HEK293T (cell line): Measurements from ENCODE around the gene PATZ1.
"Not testable (repeated sequence)": the region's sequence is repeated elsewhere in the genome, so short reads cannot be mapped to it uniquely, and the experiment has no call there.

ENCODE experiments used
- CTCF ChIA-PET: fragments of 350-600 bp; formaldehyde crosslinking; extraction: SDS; loops from one replicate; lab custom pipeline; 2021; ENCODE audit warnings: antibody characterized with exemption, inconsistent platforms; lab: Yijun Ruan, JAX
- POLR2A ChIA-PET: fragments of 350-600 bp; formaldehyde crosslinking; extraction: SDS; loops from one replicate; lab custom pipeline; 2020; ENCODE audit warnings: antibody characterized with exemption, inconsistent platforms; lab: Yijun Ruan, JAX
- DNase-seq: peaks from one replicate; pipeline ENCODE4 v3.0.0; 2012; ENCODE audit warnings: mixed read lengths; ENCODE audit errors: extremely low spot score
- ARNT ChIP-seq: fragments of 450-650 bp; IDR thresholded peaks from 2 replicates; pipeline ENCODE4 v1.6.1; 2017; ENCODE audit warnings: mild to moderate bottlenecking
- BHLHE40 ChIP-seq: fragments of 450-650 bp; IDR thresholded peaks from 2 replicates; pipeline ENCODE4 v1.6.1; 2016; ENCODE audit warnings: mild to moderate bottlenecking, moderate library complexity, borderline replicate concordance
- CTBP1 ChIP-seq: fragments of 450-650 bp; IDR thresholded peaks from 2 replicates; pipeline ENCODE4 v1.6.1; 2016; ENCODE audit warnings: borderline replicate concordance
- ELF4 ChIP-seq: fragments of 450-650 bp; IDR thresholded peaks from 2 replicates; pipeline ENCODE4 v1.6.1; 2017; ENCODE audit warnings: antibody characterized with exemption
- FOXA1 ChIP-seq: fragments of 450-650 bp; IDR thresholded peaks from 2 replicates; pipeline ENCODE4 v1.6.1; 2016; ENCODE audit warnings: mild to moderate bottlenecking
- FOXK2 ChIP-seq: fragments of 450-650 bp; IDR thresholded peaks from 2 replicates; pipeline ENCODE4 v1.6.1; 2016; ENCODE audit warnings: mild to moderate bottlenecking
- FOXM1 ChIP-seq: fragments of 450-650 bp; IDR thresholded peaks from 2 replicates; pipeline ENCODE4 v1.6.1; 2017; ENCODE audit warnings: mild to moderate bottlenecking, borderline replicate concordance
- HDGF ChIP-seq: fragments of 450-650 bp; IDR thresholded peaks from 2 replicates; pipeline ENCODE4 v1.6.1; 2017; ENCODE audit warnings: antibody characterized with exemption, borderline replicate concordance
- L3MBTL2 ChIP-seq: fragments of 450-650 bp; conservative IDR thresholded peaks from 2 replicates; pipeline ENCODE4 v1.6.1; 2016; ENCODE audit warnings: mild to moderate bottlenecking
- LEF1 ChIP-seq: fragments of 450-650 bp; IDR thresholded peaks from 2 replicates; pipeline ENCODE4 v1.6.1; 2017; ENCODE audit warnings: mild to moderate bottlenecking, borderline replicate concordance
- NFRKB ChIP-seq: fragments of 450-650 bp; IDR thresholded peaks from 2 replicates; pipeline ENCODE4 v1.6.1; 2016; ENCODE audit warnings: mild to moderate bottlenecking, moderate library complexity
- PKNOX1 ChIP-seq: fragments of 450-650 bp; IDR thresholded peaks from 2 replicates; pipeline ENCODE4 v1.6.1; 2016
- SP1 ChIP-seq: fragments of 450-650 bp; IDR thresholded peaks from 2 replicates; pipeline ENCODE4 v1.6.1; 2017
- SUZ12 ChIP-seq: fragments of 450-650 bp; IDR thresholded peaks from 2 replicates; pipeline ENCODE4 v1.6.1; 2016; ENCODE audit warnings: mild to moderate bottlenecking
- TARDBP ChIP-seq: fragments of 450-650 bp; IDR thresholded peaks from 2 replicates; pipeline ENCODE4 v1.6.1; 2016
- ZNF384 ChIP-seq: fragments of 450-650 bp; IDR thresholded peaks from 2 replicates; pipeline ENCODE4 v1.6.1; 2016

PATZ1 gene

DNA sequence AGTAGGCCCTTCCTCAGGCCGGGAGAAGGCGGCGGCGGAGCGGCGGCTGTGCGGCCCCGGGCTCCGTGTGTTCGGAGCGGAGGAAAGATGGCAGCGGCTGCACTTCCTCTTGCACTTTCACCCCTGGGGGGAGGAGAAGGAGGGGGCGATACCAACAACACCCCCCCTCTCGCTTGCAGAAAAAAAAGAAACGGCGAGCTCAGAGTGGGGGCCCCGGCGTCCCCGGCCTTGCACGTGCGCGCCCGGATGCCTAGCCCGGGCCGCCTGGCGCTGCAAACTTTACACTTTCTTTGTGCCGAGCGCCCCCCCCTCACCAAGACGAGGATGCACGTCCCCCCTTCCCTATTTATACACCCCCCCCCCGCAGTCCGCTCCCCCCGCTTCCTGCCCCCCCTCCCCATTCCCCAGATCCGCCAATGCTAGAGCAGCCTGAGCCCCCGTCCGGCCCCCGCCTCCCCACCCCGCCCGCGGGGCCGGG, at the start of gene PATZ1:
PATZ1 (minus strand) TSS at position 92 of the 478 bp plus-strand sequence. CDS start 744 bp downstream, outside the sequence.
- peak; percentile 92; the same call in 1 of the 2 replicates for TF ChIP-seq FOXM1
- TF ChIP-seq ZNF384 = peak; percentile 89
- no peak for TF ChIP-seq L3MBTL2
- no peak for TF ChIP-seq TARDBP
- peak; percentile 22; the same call in 1 of the 2 replicates for TF ChIP-seq ELF4
- TF ChIP-seq SP1 = no peak
- DNase-seq = peak; percentile 82
- POLR2A ChIA-PET = interaction anchor here (0.6 to 4.1 kb wide), 30 partner anchors 8 to 378 kb away, joined by 3 to 76 read pairs (median 6); partner anchors contain the start of genes DRG1, MORC2, PIK3IP1 and RNF185
- CTCF ChIA-PET = interaction anchor here (0.6 to 1.3 kb wide), 2 partner anchors 15 to 24 kb away, joined by 3 to 5 read pairs; no protein-coding TSS in a partner anchor

DNA sequence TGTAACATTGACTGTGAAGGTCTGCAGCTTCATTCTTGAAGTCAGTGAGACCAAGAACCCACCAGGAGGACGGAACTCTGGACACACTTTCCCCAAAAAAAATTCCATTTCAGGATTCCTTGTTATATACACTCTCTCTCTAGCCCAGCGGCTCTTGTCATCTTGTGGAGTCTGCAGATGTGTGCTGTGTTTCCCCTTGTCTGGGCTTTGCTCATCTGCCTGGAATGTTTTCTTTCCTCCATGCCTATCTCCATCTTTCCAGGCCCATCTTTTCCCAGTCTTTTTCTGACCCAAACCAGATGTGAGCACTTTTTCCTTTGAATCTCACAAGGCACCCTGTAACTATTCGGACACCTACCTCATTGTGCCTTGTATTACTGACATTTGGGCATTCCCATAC, 48.2 kb upstream of the PATZ1 start:
- TF ChIP-seq ARNT (no peak), SUZ12 (no peak), L3MBTL2 (no peak), FOXM1 (no peak), ZNF384 (no peak), HDGF (no peak), NFRKB (no peak), ELF4 (no peak), SP1 (no peak), PKNOX1 (no peak), LEF1 (no peak)
- ChIA-PET POLR2A (interaction anchor here (1.2 kb wide), 1 partner anchor 48 kb away, joined by 5 read pairs; no protein-coding TSS in a partner anchor), CTCF (no interaction called here)
- no peak for DNase-seq

GRCh38 chr22:31393893-31394292, 47.7 kb upstream of the PATZ1 start:
- DNase-seq = no peak
- ChIA-PET POLR2A (interaction anchor here (1.2 kb wide), 1 partner anchor 47 kb away, joined by 5 read pairs; no protein-coding TSS in a partner anchor), CTCF (no interaction called here)
- TF ChIP-seq ZNF384 (no peak), SP1 (no peak), BHLHE40 (no peak), L3MBTL2 (no peak), FOXM1 (no peak), ARNT (no peak), ELF4 (no peak), CTBP1 (no peak), FOXK2 (no peak), PKNOX1 (no peak), SUZ12 (no peak)

- CTCF ChIA-PET, DNase-seq: not testable (repeated sequence)
- POLR2A ChIA-PET = interaction anchor here (1.7 kb wide), 1 partner anchor 32 kb away, joined by 4 read pairs; the partner anchor contains the start of gene PATZ1
These were observed 32.5 kb upstream of the PATZ1 start for GRCh38 chr22:31378651-31379050.

GRCh38 chr22:31378123-31378522, 32.0 kb upstream of the PATZ1 start:
- TF ChIP-seq TARDBP (no peak), ARNT (no peak), ZNF384 (no peak), BHLHE40 (no peak), FOXM1 (no peak), L3MBTL2 (no peak), SP1 (no peak)
- POLR2A ChIA-PET = no interaction called here
- DNase-seq = no peak
- CTCF ChIA-PET = no interaction called here

GRCh38 chr22:31377612-31378011, 31.5 kb upstream of the PATZ1 start:
- ChIA-PET CTCF (no interaction called here), POLR2A (no interaction called here)
- no peak for TF ChIP-seq SP1
- no peak for TF ChIP-seq PKNOX1
- TF ChIP-seq LEF1 = no peak
- no peak for TF ChIP-seq FOXA1
- no peak for TF ChIP-seq HDGF
- TF ChIP-seq FOXM1 = no peak
- no peak for DNase-seq

GRCh38 chr22:31367426-31367825, 21.3 kb upstream of the PATZ1 start:
- TF ChIP-seq LEF1 (no peak), TARDBP (no peak), FOXM1 (no peak), FOXA1 (no peak), ZNF384 (no peak), BHLHE40 (no peak), FOXK2 (no peak), L3MBTL2 (no peak), SP1 (no peak)
- POLR2A ChIA-PET = interaction anchor here (1.5 to 4.4 kb wide), 2 partner anchors 20 to 32 kb away, joined by 4 to 23 read pairs; partner anchors contain the start of genes DRG1 and PATZ1
- DNase-seq = no peak
- CTCF ChIA-PET = interaction anchor here (0.9 kb wide), 1 partner anchor 24 kb away, joined by 3 read pairs; no protein-coding TSS in a partner anchor
